HG03558 (cell line): ENCODE results near the gene TFCP2.

Source experiments
- ATAC-seq: cut with Tn5 transposase; IDR thresholded peaks from one replicate; pipeline ENCODE4 v1.9.1; 2021; ENCODE audit warnings: moderate number of reproducible peaks; ENCODE audit not compliant: unreplicated experiment; ENCODE audit errors: extremely low read depth

The TFCP2 gene

GRCh38 chr12:51048661-51049251, 124.2 kb downstream of the TFCP2 start:
- no peak for ATAC-seq

GRCh38 chr12:51047655-51048540, 125.0 kb downstream of the TFCP2 start, which contains the start of gene LETMD1:
LETMD1 (plus strand) TSS chr12:51048327; CDS start chr12:51048357, 30 bp downstream.
- peak; percentile 92 for ATAC-seq
